WI38 (cell line): ENCODE data around the gene TMF1.

ENCODE experiments used
- H3K4me3 ChIP-seq: 2 replicates; pipeline ENCODE4 v1.5.1; 2011; ENCODE audit warnings: low read depth, mild to moderate bottlenecking, control low read depth, low read length
- TF ChIP-seq, protein P1 (sequence below): IDR thresholded peaks from 2 replicates; pipeline ENCODE4 v1.5.1; 2012; ENCODE audit warnings: low read depth, mild to moderate bottlenecking, control low read depth, low read length

Gene TMF1

DNA sequence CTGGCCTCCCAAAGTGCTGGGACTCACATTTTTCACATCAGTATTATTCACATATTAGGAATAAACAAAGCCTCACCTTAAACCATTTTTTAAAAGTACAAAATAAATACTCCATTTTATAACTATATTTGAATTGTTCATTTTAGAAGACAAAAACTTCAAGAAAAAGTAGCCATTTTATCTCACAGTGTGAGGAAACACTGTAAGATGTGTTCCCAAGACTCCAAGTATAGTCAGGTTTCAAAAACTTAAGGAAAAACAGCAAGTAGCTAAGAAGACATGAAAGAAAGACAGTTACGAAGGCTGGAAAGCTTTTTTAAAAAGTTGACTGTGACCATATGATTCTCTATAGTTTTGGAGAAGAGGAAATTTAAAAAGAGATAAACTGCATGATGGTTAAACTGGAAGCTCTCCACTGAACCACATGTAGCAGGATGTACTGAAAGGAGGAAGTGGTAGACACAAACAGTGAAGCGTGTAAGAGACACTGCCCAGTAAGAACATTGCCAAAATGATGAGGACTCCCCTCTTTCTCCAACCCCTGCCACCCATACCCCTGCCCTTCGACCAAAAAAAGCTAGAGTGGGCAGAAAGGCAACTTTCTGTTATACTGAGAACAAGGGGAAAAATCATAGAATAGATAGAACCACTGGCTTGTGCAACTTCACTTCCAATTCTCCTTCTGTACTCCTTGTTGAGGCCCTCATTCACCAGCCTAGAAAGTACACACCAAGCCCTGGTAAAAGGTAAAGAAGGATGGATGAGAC is 6.2 kb upstream of the TMF1 start:
- no peak overlapping the region for H3K4me3 ChIP-seq
- TF ChIP-seq, protein P1, sequence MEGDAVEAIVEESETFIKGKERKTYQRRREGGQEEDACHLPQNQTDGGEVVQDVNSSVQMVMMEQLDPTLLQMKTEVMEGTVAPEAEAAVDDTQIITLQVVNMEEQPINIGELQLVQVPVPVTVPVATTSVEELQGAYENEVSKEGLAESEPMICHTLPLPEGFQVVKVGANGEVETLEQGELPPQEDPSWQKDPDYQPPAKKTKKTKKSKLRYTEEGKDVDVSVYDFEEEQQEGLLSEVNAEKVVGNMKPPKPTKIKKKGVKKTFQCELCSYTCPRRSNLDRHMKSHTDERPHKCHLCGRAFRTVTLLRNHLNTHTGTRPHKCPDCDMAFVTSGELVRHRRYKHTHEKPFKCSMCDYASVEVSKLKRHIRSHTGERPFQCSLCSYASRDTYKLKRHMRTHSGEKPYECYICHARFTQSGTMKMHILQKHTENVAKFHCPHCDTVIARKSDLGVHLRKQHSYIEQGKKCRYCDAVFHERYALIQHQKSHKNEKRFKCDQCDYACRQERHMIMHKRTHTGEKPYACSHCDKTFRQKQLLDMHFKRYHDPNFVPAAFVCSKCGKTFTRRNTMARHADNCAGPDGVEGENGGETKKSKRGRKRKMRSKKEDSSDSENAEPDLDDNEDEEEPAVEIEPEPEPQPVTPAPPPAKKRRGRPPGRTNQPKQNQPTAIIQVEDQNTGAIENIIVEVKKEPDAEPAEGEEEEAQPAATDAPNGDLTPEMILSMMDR, result no peak

DNA sequence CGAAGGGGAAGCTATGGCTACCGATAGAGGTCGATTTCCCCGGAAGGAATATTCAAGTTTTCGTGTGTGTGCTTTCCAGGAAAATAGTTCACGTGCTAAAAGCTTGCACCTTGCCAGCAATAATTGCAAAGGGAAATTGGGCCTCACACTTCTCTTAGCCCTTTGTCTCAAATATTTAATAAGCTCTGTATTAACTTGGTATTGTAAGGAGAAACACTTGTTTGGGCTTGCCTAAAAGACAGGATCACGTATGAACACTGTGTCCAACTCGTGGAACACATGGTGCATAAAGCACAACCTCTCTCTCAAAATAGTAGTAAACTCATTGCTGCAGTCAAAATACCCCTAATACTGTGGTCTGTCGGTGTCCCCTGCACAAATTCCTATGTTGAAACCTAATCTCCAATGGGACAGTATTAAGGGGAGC is 352 bp upstream of the TMF1 start:
- peak overlapping the region; percentile 98 for H3K4me3 ChIP-seq
- TF ChIP-seq, protein P1, result no peak

DNA sequence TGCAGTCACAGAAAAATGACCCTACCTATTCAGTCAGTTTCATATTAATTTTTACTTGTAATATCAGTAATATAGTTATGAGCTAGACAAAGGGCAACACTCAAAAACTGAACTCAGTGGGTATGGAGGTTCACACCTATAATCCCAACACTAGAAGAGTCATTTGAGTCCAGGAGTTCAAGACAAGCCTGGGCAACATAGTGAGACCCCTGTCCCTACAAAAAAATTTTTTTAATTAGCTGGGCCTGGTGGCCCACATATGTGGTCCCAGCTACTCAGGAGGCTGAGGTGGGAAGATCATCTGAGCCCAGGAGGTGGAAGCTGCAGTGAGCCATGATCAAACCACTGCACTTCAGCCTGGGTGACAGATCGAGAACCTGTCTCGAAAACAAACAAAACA is 3.1 kb downstream of the TMF1 start:
- no peak overlapping the region for H3K4me3 ChIP-seq
- TF ChIP-seq, protein P1, result no peak

DNA sequence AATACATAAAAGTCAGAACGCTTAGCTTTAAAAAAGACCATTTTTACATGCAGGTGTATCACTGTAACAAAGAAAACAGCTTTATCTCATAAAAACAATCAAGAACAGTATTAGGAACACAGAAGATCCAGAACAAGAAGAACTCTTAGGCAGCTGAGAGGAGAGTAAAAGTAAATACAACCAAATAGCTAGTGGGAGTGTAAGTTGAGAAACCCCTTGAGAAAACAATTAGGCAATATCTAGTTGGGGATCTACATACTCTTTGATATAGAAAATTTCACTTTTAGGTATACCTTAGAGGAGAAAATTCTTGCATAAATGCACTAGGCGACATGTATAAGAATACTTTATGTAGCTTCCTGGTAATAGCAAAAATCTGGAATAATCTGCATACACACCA is 7.5 kb downstream of the TMF1 start:
- no peak overlapping the region for H3K4me3 ChIP-seq
- TF ChIP-seq, protein P1, result no peak

DNA sequence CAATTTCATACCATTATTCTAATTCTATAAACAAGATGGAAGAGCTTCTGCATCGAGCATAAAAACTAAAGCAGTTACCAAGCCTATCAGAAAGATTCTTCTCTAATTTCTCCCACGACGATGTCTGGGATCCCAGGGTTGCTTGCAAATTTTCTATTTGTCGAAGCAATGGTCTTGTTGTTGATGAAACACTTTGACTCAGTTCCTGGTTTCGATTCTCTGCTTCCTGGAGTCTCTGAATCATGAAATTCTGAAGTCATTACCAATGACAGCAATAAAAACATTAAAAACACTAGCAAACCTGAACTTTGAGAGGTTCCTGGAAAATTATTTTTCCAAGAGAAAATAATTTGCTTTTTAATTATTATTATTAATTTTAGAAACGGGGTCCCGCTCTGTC is 18.7 kb downstream of the TMF1 start:
- no peak overlapping the region for H3K4me3 ChIP-seq
- TF ChIP-seq, protein P1, result no peak

DNA sequence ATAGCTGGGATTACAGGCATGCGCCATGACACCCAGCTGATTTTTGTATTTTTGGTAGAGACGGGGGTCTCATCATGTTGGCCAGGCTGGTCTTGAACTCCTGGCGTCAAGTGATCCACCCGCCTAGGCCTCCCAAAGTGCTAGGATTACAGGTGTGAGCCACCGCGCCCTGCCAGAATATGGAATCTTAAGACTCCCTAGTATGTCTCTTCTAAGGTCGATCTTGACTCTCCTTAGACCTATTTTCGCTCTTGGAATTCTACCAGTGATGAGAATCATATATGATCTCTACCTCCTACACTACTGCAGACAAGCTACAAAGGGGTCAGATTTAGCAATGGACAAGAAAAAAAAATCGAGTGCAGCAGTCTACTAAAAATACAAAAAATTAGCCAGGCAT is 19.4 kb downstream of the TMF1 start:
- TF ChIP-seq, protein P1, result no peak
- H3K4me3 ChIP-seq, result no peak overlapping the region

DNA sequence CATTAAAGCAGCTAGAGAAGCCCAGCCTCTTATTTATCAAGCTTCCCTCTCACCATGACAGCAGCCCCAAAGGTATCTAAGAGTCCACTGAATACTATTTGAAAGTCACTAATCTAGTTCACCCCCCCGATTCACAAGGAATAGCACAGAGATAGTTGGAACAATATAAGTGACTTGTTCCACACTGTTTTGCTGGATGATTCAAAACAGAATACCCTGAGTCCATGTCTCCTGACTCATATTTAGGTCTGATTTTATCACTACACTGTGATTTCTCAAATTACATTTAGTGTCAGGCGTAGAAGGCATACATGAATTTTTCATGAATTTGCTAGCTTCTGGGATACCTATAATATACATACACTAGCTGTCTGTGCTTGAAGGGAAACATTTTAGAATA is 20.0 kb downstream of the TMF1 start:
- no peak overlapping the region for H3K4me3 ChIP-seq
- TF ChIP-seq, protein P1, result no peak
